NCI-H446 (cell line): ENCODE measurements around the gene APOBEC3B.
"Not testable (repeated sequence)": the region's sequence is repeated elsewhere in the genome, so short reads cannot be mapped to it uniquely, and the experiment has no call there.

Experiments
- DNase-seq, 2 experiments: peaks; one replicate each; lab custom pipeline; 2025; lab: John Stamatoyannopoulos, UW

APOBEC3B gene

DNA sequence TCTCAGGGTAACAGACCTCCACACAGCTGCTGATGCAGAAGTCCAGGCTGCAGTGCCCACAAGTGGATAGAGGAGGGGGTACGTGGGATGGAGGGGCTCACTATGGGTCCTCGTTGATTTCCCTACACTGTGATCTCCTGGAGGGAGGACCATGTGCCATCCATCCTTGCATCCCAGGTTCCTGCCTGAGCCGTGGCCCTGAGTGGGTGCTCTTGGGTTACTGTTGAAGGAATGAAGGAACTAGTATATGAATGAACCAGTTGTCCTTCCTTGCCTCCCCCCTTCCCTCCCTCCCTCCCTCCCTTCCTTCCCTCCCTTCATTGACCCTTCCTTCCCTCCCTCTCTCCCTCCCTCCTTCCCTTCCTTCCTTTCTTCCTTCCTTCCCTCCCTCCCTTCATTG is 15.4 kb downstream of the APOBEC3B start:
- DNase-seq, result no peak

DNA sequence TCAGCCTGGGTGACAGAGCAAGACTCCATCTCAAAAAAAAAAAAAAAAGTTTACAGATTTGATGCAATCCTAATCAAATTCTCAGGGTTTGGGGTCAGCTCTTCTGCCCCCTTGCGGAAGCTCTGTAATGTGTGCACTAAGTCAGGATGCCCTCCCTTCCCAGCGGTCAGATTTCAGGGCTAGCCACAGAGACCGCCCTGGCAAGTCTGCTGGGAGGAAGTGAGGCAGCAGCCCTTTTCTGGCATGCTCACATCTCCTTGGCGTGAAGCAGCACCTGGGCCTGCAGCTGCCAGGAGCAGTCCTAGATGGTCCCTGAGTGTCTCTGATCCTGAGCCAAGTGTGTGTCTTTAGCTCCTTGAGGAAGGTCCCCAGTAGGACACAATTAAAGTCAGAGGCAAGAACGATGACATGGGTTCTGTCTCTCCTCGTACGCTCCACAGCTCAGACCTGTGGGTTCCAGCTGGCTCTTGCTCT is 21.1 kb downstream of the APOBEC3B start:
- peak; percentile 41 to 72 for DNase-seq

DNA sequence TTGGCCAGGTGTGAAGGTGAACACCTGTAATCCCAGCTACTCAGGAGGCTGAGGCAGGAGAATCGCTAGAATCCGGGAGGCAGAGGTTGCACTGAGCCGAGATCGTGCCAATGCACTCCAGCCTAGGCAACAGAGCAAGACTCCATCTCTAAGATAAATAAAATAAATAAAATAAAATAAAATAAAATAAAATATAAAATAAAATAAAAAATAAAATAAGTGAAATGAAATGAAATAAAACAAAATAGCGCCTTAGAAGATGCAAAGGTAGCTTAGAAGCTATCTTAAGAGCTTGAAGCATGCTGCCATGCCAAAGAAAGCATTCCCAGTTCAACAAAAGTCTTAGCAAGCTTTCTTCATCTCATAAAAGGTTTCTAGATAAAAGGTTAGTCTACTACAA is 25.0 kb downstream of the APOBEC3B start:
- DNase-seq, result no peak

DNA sequence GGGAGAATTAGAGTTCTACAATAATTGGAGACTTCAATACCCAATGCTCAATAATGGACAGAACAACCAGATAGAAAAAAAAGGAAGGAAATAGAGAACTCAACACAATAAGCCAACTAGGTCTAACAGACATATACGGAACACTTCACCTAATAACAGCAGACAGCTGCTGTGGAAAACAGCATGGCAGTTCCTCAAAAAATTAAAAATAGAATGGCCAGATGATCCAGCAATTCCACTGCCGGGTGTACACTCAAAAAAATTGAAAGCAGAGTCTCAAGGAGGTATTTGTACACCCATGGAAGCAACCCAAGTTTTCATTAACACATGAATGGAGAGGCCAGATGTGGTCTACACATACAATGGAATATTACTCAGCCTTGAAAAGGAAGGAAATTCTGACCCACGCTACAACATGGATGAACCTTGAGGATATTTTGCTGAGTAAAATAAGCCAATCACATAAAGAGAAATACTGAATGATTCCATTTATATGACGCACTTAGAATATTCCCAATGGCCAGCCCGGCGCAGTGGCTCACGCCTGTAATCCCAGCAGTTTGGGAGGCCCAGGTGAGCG is 26.2 kb downstream of the APOBEC3B start:
- DNase-seq, result not testable (repeated sequence)

DNA sequence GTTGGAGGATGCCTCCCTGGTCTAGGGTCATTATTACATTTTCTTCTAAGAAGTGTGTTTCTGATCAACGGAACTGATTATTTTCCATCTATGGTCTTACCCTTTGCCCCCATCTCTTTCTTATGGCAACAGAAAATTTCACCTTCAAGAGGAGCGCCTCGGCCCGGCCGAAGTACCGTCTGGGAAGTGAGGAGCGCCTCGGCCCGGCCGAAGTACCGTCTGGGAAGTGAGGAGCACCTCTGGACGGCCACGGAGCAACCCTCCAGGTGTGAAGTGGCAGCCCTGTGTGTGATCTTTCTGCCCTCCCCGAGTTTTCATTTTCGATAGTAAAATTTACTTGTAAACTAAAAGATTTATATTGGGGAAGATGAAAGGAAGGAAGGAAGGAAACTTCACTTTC is 28.8 kb downstream of the APOBEC3B start:
- no peak for DNase-seq

DNA sequence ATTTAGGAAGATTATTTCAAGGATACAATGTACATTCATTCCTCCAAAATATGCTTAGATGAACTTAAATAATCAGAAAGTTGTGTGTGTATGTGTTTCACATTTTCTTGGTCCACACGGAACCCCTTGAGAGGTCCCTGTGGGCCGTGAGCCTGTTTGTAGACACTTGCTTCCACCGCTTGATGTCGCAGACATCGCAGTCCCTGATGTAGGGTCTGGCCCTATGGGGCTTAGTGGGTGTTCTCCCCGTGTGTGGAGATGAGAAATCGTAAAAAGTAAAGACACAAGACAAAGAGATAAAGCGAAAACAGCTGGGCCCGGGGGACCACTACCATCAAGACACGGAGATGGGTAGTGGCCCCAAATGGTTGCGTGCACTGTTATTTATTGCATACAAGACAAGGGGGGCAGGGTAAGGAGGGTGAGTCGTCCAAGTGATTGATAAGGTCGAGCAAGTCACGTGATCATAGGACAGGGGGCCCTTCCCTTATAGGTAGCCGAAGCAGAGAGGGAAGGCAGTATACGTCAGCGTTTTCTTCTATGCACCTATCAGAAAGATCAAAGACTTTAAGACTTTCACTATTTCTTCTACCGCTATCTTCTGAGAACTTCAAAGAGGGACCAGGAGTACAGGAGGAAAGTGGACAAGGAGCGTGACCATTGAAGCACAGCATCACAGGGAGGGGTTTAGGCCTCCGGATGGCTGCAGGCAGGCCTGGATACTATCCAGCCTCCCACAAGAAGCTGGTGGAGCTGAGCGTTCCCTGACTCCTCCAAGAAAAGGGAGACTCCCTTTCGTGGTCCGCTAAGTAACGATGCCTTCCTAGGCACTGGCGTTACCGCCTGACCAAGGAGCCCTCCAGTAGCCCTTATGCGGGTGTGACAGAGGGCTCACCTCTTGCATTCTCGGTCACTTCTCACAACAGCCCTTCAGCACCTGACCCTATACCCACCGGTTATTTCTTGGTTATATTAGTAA is 30.7 kb downstream of the APOBEC3B start:
- no peak for DNase-seq

DNA sequence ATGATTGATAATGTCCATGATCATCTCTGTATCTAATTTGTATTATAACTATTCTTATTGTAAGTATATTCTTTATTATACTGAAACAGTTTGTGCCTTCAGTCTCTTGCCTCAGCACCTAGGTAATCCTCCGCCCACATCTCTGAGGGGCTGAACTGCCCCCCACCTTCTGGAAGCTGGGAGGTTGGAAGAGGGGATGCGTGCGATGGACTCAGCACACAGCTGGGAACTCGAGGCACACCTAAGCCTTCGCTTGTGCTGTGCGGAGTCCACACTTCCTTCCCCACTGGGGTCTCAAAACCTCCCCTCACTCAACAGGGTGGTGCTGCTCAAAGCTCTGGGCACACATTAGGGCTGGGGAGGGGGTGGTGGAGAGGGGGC is 31.4 kb downstream of the APOBEC3B start:
- DNase-seq, result not testable (repeated sequence)

DNA sequence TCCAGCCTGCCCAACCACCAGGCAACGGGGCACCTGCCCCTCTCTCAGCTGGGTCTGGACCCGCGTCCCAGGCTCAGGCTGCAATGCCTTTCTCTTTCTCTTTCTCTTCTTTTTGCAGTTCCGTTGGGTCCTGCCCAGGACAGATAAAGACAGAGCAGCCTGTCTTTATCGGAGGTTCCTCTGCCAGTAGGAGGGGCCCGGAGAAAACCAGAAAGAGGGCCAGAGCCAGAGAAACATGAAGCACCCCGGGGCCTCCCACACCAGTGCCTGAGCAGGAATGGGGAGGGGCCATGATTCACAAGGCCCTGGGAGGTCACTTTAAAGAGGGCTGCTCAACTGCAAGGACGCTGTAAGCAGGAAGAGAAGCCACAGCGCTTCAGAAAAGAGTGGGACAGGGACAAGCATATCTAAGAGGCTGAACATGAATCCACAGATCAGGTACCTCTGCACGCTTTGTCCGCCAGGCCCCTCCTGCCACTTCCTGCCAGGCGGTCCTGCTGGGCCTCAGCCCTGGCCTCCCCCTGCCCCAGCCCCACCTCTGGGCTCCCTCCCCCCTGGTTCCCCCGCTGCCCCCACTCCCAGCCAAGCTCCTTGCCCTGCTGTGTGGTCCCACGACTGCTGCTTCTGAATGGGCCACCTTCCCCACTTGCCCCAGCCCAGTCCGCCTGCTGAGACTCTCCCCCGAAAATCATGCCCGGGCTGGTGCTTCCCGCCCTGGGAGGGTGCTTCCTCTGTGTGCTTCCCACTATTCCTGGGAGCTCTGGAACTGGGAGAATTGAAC is 32.0 kb downstream of the APOBEC3B start, which contains the start of gene APOBEC3C:
Gene APOBEC3C, plus strand, starts transcription at position 316 of the 781 bp plus-strand sequence. Its CDS starts 106 bp downstream, at position 422.
- DNase-seq, result no peak

DNA sequence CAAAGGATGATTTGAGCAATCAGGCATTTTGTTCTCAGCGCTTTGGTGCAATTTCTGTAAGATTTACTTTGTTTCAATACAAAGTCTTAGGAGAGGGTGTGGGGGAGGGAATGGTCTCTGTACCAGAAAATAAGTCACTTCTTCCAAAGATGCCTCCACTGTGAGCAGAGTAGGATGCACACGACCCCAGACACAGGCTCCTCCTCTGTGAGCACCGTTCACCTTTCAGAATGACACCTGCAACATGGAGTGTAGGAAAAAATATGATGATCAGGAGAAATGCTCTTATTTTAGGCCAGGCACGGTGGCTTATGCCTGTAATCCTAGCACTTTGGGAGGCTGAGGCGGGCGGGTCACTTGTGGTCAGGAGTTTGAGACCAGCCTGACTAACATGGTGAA is 32.6 kb downstream of the APOBEC3B start:
- not testable (repeated sequence) for DNase-seq

DNA sequence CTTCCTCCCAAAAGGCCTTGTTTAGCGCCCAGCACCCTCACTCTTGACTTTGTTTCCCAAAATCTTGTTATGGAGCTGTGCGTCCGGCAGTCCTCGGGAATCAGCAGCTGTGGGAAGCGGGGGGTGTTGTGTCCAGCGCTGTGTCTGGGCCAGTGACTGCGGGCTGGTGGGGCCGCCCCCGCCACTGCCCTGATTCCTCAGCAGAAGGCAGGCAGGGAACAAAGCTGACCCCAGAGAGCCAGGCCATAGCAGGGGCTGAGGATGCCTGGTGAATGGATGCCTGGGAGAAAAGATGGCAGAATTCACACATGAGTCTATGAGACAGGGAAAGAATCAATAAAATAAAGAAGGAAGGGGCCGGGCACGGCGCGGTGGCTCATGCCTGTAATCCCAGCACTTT is 34.4 kb downstream of the APOBEC3B start:
- DNase-seq, result no peak

DNA sequence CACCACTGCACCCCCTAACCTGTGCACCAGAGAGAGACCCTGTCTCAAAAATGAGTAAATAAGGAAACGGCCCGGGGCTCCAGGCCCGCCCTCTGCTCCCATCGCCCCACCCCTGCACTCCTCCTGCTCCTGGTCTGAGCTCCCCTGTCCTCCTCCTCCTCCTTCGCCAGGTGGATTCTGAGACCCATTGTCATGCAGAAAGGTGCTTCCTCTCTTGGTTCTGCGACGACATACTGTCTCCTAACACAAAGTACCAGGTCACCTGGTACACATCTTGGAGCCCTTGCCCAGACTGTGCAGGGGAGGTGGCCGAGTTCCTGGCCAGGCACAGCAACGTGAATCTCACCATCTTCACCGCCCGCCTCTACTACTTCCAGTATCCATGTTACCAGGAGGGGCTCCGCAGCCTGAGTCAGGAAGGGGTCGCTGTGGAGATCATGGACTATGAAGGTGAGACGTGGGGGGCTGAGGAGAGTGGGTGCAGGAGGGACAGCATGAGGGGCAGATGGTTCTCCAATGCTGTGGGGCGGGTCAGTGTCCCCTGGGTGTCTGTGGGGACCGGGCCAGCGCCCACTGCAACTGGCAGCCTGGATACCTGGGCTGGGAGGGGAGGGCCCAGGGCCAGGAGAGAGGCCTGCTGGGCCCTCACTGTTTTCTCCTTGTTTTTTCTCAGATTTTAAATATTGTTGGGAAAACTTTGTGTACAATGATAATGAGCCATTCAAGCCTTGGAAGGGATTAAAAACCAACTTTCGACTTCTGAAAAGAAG is 35.6 kb downstream of the APOBEC3B start:
- DNase-seq, result no peak

DNA sequence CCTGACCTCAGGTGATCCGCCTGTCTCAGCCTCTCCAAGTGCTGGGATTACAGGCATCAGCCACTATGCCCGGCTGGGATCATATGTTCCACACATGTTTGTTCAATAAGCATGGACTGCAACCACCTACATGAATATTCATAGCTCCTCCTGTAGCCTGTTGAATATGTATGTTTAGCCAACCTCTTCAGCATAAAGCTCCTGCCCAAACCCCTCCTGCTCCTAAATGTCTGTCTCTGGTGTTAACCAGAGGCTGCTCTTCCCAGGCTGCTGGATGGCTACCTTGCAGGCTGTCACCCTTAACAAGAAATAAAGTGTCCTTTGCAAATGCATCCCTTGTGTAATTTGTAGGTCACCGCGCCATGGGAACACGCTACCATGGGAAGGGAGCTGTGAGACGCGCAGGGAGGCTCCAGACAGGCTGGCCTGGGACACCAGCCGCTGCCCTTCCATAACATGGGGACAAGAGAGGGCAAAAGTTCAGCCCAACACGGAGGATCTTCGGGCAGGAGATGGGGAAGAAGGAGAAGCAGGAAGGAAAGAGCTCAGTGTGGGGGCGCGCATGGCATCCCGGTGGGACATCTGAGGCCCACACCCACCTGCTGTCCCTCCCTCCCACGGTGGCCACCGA is 38.0 kb downstream of the APOBEC3B start:
- DNase-seq, result not testable (repeated sequence)

DNA sequence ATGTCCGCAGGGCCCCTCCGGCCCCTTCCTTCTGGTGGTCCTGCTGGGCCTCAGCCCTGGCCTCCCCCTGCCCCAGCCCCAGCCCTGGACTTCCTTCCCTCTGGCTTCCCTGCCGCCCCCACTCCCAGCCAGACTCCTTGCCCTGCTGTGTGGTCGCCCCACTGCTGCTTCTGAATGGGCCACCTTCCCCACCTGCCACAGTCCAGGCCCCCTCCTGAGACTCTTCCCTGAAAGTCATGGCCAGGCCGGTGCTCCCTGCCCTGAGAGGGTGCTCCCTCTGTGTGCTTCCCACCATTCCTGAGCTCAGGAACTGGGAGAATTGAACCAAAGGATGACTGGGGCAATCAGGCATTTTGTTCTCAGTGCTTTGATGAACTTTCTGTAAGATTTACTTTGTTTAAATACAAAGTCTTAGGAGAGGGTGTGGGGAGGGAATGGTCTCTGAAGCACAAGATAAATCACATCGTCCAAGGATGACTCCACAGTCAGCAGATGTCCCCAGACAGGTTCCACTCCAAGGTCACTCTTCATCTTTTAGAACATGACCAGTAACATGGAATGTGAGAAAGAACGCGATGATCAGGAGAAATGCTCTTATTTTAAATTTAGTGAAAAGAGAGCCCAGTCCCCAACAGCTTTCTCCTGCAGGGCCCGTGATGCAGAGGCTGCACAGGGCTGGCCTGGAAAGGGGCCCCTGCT is 39.6 kb downstream of the APOBEC3B start:
- no peak for DNase-seq

DNA sequence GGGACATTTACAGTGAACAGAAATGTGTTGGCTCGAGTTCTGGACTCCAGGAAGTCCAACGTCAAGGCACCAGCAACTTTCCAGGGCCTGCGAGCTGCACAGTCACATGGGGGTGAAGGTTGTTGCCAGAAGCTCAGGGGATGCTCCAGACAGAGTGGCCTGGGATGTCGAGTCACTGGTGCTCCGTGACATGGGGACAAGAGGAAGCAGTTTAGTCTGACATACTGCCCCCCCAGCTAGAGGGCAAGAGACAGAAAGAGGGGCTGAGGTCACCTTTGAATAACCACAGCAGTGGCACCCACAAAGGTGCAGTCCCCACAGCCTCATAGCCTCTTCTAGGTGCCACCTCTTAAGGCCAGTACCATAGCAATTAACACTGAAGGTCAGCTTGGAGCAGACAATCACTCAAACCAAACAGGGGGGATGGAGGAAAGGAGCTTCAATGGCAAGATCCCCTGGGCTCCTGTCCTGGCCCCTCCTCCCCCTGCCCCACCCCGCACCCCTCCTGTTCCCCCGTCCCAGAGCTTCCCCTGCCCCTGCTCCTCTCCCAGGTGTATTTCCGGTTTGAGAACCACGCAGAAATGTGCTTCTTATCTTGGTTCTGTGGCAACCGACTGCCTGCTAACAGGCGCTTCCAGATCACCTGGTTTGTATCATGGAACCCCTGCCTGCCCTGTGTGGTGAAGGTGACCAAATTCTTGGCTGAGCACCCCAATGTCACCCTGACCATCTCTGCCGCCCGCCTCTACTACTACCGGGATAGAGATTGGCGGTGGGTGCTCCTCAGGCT is 42.6 kb downstream of the APOBEC3B start:
- no peak for DNase-seq

DNA sequence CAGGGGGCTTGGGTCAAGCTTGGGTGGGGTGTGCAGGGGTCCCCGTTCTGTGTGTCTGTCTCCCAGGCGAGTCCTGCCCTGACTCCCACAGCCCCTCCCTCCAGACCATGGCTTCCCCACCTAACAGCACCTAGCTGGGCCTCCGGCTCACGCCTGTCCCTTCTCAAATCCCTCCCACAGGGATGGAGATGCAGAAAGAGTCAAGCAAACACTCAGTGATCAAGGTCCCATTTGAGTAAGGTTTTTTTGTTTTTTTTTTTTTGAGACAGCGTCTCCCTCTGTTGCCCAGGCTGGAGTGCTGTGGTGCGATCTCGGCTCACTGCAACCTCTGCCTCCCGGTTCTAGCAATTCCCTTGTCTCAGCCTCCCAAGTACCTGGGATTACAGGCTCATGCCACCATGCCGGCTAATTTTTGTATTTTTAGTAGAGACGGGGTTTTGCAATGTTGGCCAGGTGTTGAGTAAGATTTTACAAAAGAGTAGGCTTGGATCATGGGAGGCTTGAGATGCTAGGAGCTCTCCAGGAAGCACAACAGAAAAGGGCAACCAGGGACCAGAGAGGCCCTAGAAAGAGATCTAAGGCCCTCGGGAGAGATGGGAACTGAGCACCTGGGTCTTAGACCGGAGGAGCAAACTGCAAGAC is 44.5 kb downstream of the APOBEC3B start:
- DNase-seq, result no peak

DNA sequence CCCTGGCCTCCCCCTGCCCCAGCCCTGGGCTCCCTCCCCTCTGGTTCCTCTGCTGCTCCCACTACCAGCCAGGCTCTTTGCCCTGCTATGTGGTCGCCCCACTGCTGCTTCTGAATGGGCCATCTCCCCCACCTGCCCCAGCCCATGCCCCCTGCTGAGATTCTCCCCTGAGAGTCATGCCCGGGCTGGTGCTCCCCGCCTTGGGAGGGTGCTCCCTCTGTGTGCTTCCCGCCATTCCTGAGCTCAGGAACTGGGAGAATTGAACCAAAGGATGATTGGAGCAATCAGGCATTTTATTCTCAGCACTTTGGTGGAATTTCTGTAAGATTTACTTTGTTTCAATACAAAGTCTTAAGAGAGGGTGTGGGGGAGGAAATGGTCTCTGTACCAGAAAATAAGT is 45.6 kb downstream of the APOBEC3B start:
- DNase-seq, result no peak

DNA sequence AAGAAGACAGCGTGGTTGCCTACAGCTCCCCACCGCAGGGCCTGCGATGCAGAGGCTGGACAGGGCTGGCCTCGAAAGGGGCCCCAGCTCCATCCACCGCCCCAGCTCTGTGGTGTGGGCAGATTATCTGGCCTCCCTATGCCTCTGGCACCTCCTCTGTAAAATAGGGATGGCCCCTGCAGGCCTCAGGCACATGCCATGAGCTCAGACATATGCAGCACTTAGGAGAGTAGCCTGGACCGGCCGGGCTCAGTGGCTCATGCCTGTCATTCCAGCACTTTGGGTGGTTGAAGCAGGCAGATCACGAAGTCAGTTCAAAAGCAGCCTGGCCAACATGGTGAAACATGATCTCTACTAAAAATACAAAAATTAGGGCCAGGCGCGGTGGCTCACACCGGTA is 46.1 kb downstream of the APOBEC3B start:
- no peak for DNase-seq

DNA sequence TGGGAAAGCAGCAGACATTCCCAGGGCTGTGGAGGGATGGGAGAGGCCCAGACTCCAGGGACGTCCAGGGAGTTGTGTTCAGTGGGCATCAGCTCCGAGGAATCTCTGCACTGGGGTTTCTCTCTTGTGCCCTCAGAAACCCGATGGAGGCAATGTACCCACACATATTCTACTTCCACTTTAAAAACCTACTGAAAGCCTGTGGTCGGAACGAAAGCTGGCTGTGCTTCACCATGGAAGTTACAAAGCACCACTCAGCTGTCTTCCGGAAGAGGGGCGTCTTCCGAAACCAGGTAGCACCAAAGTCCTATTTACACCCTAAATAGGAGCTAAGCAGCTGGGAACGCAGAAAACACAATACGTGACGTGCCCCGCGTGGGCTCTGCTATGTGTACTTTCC is 47.1 kb downstream of the APOBEC3B start:
- no peak for DNase-seq

DNA sequence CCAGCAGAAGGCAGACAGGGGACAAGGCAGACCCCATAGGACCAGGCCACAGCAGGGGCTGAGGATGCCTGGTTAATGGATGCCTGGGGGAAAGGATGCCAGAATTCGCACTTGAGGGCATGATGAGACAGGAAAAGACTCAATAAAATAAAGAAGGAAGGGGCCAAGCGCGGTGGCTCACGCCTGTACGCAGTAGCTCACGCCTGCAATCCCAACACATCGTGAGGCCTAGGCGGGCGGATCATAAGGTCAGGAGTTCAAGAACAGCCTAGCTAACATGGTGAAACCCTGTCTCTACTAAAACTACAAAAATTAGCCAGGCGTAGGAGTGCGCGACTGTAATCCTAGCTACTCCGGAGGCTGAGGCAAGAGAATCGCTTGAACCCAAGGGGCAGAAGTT is 48.6 kb downstream of the APOBEC3B start:
- no peak for DNase-seq
